ENCODE results near the gene GTF3C2.

GTF3C2 gene

GRCh38 chr2:27370026-27370815, 13.7 kb upstream of the GTF3C2 start, which contains the start of the genes EIF2B4 and SNX17:
Gene EIF2B4 (minus strand): TSS chr2:27370338. CDS start chr2:27370314, 24 bp downstream.
Gene SNX17 (plus strand): TSS chr2:27370616. CDS start chr2:27370744, 128 bp downstream.
- H3K4me3 ChIP-seq (replicated peaks; ENCODE audit: low read depth, low read length), result peak within 1 kb of the TSS; percentile 96
- peak; percentile 99 for DNase-seq (ENCODE audit: low read depth)
- TF ChIP-seq, protein P1, sequence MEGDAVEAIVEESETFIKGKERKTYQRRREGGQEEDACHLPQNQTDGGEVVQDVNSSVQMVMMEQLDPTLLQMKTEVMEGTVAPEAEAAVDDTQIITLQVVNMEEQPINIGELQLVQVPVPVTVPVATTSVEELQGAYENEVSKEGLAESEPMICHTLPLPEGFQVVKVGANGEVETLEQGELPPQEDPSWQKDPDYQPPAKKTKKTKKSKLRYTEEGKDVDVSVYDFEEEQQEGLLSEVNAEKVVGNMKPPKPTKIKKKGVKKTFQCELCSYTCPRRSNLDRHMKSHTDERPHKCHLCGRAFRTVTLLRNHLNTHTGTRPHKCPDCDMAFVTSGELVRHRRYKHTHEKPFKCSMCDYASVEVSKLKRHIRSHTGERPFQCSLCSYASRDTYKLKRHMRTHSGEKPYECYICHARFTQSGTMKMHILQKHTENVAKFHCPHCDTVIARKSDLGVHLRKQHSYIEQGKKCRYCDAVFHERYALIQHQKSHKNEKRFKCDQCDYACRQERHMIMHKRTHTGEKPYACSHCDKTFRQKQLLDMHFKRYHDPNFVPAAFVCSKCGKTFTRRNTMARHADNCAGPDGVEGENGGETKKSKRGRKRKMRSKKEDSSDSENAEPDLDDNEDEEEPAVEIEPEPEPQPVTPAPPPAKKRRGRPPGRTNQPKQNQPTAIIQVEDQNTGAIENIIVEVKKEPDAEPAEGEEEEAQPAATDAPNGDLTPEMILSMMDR (IDR thresholded peaks at IDR 0.05; ENCODE audit: low read length, missing control alignments), result peak; percentile 64

DNA sequence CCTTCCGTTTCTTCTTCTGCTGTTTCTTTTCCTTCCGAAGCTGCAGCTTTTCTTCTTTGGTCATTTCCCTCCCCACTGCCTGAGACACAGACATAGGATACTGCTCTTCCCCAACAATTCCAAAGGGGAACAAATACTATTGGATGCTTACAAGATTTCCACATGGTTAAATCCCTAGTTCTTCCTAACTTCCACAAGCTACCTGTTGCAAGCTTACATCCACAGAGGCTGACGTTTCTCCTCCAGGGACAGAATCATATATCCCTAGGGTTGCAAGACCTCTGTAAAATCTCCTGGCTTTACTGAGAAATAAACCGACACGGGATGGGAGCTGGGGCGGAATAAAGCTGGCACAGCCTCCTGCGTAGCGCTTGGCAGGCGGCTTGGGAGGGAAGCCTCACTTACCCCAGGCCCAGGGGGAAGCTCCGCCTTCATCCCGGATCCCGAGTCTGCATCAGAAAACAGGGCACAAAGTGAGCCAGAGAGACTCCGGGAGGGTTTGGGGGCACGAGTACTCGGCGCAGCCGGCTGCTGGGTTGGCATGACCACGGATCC, 13.0 kb upstream of the GTF3C2 start:
- H3K4me3 ChIP-seq (replicated peaks; ENCODE audit: low read depth, low read length), result peak overlapping the region; percentile 96
- TF ChIP-seq, protein P1 (IDR thresholded peaks at IDR 0.05; ENCODE audit: low read length, missing control alignments), result no peak
- peak; percentile 63 for DNase-seq (ENCODE audit: low read depth)

- no peak for DNase-seq (ENCODE audit: low read depth)
- TF ChIP-seq, protein P1 (IDR thresholded peaks at IDR 0.05; ENCODE audit: low read length, missing control alignments), result no peak
- H3K4me3 ChIP-seq (replicated peaks; ENCODE audit: low read depth, low read length), result no peak overlapping the region
These were observed 7.4 kb upstream of the GTF3C2 start for GRCh38 chr2:27363933-27364332.

GRCh38 chr2:27362678-27363420, 6.3 kb upstream of the GTF3C2 start:
- DNase-seq (ENCODE audit: low read depth), result no peak
- TF ChIP-seq, protein P1 (IDR thresholded peaks at IDR 0.05; ENCODE audit: low read length, missing control alignments), result no peak

DNA sequence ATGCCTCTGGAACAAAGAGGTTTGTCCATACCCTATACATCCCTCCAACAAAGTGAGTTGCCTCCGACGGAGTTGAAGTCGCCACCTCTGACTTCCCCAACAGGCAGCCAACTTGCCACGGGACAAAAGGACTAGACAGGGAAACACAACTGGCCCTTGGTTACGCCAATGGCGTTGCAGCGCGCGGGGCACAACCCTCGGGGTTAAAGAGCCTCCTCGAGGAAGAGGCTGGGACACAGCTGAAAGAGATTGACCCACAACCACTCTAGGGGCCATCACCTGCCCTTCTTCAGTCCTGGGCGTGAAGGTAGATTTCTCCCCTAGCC, 545 bp downstream of the GTF3C2 start:
- H3K4me3 ChIP-seq (replicated peaks; ENCODE audit: low read depth, low read length), result peak overlapping the region; percentile 83
- DNase-seq (ENCODE audit: low read depth), result peak; percentile 61
- TF ChIP-seq, protein P1 (IDR thresholded peaks at IDR 0.05; ENCODE audit: low read length, missing control alignments), result no peak

More at GRCh38 chr2:27362678-27363420, 6.3 kb upstream of the GTF3C2 start:
- no peak overlapping the region for H3K4me3 ChIP-seq (replicated peaks; ENCODE audit: low read depth, low read length)

- no peak for DNase-seq (ENCODE audit: low read depth)
- TF ChIP-seq, protein P1 (IDR thresholded peaks at IDR 0.05; ENCODE audit: low read length, missing control alignments), result no peak
- no peak overlapping the region for H3K4me3 ChIP-seq (replicated peaks; ENCODE audit: low read depth, low read length)
These were observed 2.0 kb downstream of the GTF3C2 start for GRCh38 chr2:27354597-27354927.

Data from fibroblast of pulmonary artery (primary cell).